Activated CD4-positive, alpha-beta T cell treated with anti-CD3 and anti-CD28 coated beads for 24 hours (primary cell): ENCODE results near the gene ITGBL1.
"Not testable (repeated sequence)": the region's sequence is repeated elsewhere in the genome, so short reads cannot be mapped to it uniquely, and the experiment has no call there.

Experiments
- DNase-seq, 2 donors: peaks; one replicate each; pipeline ENCODE4 v3.0.0-alpha.2; 2020; ENCODE audit warnings: low read depth in 2 of 2

The ITGBL1 gene

GRCh38 chr13:101512650-101513049, 60.2 kb downstream of the ITGBL1 start:
- DNase-seq, result no peak

- DNase-seq, result no peak
Observed at GRCh38 chr13:101514100-101514499, 61.6 kb downstream of the ITGBL1 start.

- DNase-seq, result peak in 1 of 2 donors; percentile 20
Observed at GRCh38 chr13:101514695-101515275, 62.3 kb downstream of the ITGBL1 start.

GRCh38 chr13:101515504-101515903, 63.0 kb downstream of the ITGBL1 start:
- DNase-seq, result no peak

GRCh38 chr13:101516262-101516661, 63.8 kb downstream of the ITGBL1 start:
- no peak for DNase-seq

GRCh38 chr13:101520672-101521071, 68.2 kb downstream of the ITGBL1 start:
- no peak for DNase-seq

GRCh38 chr13:101521371-101521770, 68.9 kb downstream of the ITGBL1 start:
- DNase-seq, result no peak

GRCh38 chr13:101522607-101523006, 70.1 kb downstream of the ITGBL1 start:
- no peak for DNase-seq

- no peak for DNase-seq
Observed at GRCh38 chr13:101523154-101524131, 71.0 kb downstream of the ITGBL1 start.

GRCh38 chr13:101527130-101527529, 74.7 kb downstream of the ITGBL1 start:
- DNase-seq, result no peak

GRCh38 chr13:101529422-101529821, 76.9 kb downstream of the ITGBL1 start:
- DNase-seq, result peak in 1 of 2 donors; percentile 3

GRCh38 chr13:101530293-101530692, 77.8 kb downstream of the ITGBL1 start:
- no peak for DNase-seq

- DNase-seq, result no peak
Observed at GRCh38 chr13:101535192-101535746, 82.8 kb downstream of the ITGBL1 start.

GRCh38 chr13:101536079-101536478, 83.6 kb downstream of the ITGBL1 start:
- DNase-seq, result no peak

- DNase-seq, result not testable (repeated sequence)
Observed at GRCh38 chr13:101544544-101544943, 92.1 kb downstream of the ITGBL1 start.

GRCh38 chr13:101544979-101545378, 92.5 kb downstream of the ITGBL1 start:
- no peak for DNase-seq

- DNase-seq, result no peak
Observed at GRCh38 chr13:101545521-101545920, 93.0 kb downstream of the ITGBL1 start.

GRCh38 chr13:101552286-101552685, 99.8 kb downstream of the ITGBL1 start:
- no peak for DNase-seq

- DNase-seq, result no peak
Observed at GRCh38 chr13:101552786-101553185, 100.3 kb downstream of the ITGBL1 start.

GRCh38 chr13:101554420-101555125, 102.1 kb downstream of the ITGBL1 start:
- DNase-seq, result no peak

- DNase-seq, result no peak
Observed at GRCh38 chr13:101555610-101556009, 103.1 kb downstream of the ITGBL1 start.

- DNase-seq, result no peak
Observed at GRCh38 chr13:101556676-101557123, 104.2 kb downstream of the ITGBL1 start.
